OCI-LY1 (cell line): ENCODE results near the gene SPDYE16.
"Not testable (repeated sequence)": the region's sequence is repeated elsewhere in the genome, so short reads cannot be mapped to it uniquely, and the experiment has no call there.

ENCODE experiments used
- CTCF ChIP-seq: fragments of 200-600 bp; sonication (generic), shearing (Covaris generic); IDR thresholded peaks from 2 replicates; pipeline ENCODE4 v1.5.1; 2017; ENCODE audit warnings: mild to moderate bottlenecking, antibody characterized with exemption, low read length, moderate library complexity, mixed read lengths
- EZH2 ChIP-seq: fragments of 200-600 bp; sonication (generic), shearing (Covaris generic); IDR thresholded peaks from 2 replicates; pipeline ENCODE4 v1.8.0; 2017; ENCODE audit warnings: borderline replicate concordance, mixed run types, mild to moderate bottlenecking, antibody characterized with exemption, low read length, moderate library complexity, mixed read lengths

DNA sequence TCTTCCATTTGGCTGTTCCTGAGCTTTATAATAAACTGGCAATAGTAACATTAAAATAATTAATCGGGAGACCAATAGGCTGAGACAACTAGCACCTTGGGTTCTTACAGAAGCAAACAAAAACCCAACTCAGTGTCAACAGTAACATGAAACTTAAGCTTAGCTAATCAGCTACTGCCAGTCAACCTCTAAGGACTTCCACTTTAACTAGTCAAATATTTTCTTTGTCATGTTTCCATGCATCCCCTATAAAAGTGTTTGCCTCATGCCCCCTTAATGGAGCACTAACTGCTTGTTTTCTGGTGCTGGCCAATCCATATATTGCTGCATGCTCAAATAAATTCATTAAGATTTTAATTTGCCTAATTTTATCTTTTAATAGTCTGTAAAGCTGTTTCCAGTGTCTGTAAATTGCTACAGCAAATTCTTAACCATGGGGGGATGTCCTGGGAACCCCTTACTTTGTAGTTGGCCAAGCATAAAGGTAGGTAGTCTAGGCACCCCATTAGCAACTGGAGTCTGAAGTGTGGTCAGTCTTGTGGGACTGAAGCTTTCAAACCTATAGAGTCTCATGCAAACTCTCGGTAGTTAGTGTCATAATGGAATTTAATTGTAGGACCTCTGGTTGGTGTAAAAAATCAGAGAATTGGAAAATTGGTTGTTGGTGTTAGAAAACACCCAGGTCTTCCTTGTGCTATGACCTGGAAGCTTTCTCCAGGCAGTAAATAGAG is 43.7 kb upstream of the SPDYE16 start:
- not testable (repeated sequence) for TF ChIP-seq CTCF, EZH2
